IPS DF 4.7 (cell line): ENCODE measurements around the gene SPSB4.

Experiments
- DNase-seq: peaks from one replicate; pipeline ENCODE4 v3.0.0-alpha.2; 2013; ENCODE audit warnings: low spot score; ENCODE audit errors: extremely low read depth

The SPSB4 gene

GRCh38 chr3:141150081-141150830, 99.1 kb downstream of the SPSB4 start:
- DNase-seq, result no peak

- no peak for DNase-seq
Measured at GRCh38 chr3:141150931-141151330, 99.8 kb downstream of the SPSB4 start.

GRCh38 chr3:141151439-141151838, 100.3 kb downstream of the SPSB4 start:
- no peak for DNase-seq

GRCh38 chr3:141152130-141152529, 101.0 kb downstream of the SPSB4 start:
- DNase-seq, result no peak

GRCh38 chr3:141152801-141153678, 101.9 kb downstream of the SPSB4 start:
- DNase-seq, result no peak

GRCh38 chr3:141153679-141153966, 102.5 kb downstream of the SPSB4 start:
- DNase-seq, result no peak

DNA sequence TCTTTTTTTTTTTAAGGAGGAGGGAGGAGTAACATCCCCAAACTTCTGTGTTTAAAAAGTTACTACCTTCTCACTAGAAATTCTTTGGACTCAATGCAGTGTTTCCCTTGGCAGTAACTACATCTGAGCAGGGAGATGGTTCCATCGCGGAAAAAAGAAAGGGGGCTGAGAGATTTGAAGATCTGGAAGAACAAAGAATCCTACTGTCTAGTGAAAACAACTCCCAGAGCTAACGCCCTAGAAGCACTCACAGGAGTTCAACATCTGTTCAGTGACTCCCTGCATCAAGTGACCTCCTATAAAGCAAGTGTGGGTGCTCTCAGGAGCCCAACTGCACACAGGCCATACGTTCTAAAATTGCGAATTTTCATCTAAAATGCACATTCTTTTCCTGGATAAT, 113.7 kb downstream of the SPSB4 start:
- no peak for DNase-seq

- no peak for DNase-seq
Measured at GRCh38 chr3:141167681-141168080, 116.5 kb downstream of the SPSB4 start.

DNA sequence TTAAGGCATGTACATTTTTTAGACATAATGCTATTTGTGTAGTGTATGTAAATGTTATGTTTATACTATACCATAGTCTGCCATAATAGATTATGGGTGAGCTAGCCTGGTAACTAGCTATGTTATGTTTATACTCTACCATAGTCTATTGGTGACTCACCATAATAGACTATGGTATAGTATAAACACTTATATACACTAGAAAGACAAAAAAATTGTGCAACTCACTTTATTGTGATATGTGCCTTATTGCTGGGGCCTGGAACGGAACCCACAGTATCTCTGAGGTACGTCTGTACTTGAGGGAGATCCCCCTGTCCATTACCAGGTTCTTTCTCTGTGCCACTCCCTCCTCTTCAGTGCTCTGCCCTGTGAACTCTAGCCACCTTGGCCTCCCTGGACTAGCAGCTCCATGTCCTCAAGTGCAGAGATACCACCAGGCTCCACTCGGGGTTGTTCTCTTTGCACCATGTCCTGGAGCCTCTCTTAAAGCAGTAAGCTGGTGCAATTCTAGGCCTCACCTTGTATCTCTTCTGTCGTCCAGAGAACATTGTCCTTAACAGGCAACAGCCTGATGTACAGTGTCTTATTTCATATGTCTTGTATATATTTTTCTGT, 119.6 kb downstream of the SPSB4 start:
- no peak for DNase-seq

DNA sequence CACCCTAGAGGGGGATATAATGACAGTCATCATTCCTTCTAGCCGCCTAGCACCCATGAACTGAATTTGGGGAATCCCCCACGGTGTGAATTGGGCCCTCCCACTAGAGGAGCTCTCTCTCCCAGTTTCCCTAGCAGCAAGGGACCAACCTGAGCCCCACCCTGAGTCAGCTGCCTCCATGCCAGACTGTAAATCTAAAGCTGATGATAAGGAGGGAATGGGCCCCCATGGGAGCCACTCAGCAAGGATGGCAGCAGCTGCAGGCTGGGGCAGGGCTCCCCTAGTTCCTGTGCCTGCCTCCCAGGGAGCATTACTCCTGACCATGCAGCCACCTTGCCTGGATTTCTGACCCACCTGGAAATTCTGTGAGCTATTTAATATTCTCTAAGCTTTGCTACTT, 123.5 kb downstream of the SPSB4 start:
- DNase-seq, result no peak

GRCh38 chr3:141176775-141177174, 125.6 kb downstream of the SPSB4 start:
- no peak for DNase-seq

- DNase-seq, result no peak
Measured at GRCh38 chr3:141178026-141178425, 126.9 kb downstream of the SPSB4 start.

GRCh38 chr3:141178551-141178950, 127.4 kb downstream of the SPSB4 start:
- no peak for DNase-seq

DNA sequence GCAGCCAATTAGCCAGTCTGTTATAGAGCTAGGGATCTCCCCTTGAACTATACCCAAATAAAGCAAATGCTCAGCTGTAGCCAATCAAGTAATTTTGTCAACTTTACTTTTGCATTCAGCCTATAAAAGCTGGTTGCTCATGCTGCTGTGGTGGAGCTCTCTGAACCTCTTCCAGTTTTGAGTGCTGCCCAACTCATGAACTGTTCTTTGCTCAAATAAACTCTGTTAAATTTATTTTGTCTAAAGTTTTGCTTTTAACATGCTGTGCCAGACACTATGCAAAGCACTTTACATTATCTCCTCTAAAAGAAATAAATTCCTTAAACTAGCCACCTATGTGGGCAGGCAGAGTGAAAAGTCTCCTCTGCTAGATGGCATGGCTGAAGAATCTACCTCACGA, 128.8 kb downstream of the SPSB4 start:
- no peak for DNase-seq

DNA sequence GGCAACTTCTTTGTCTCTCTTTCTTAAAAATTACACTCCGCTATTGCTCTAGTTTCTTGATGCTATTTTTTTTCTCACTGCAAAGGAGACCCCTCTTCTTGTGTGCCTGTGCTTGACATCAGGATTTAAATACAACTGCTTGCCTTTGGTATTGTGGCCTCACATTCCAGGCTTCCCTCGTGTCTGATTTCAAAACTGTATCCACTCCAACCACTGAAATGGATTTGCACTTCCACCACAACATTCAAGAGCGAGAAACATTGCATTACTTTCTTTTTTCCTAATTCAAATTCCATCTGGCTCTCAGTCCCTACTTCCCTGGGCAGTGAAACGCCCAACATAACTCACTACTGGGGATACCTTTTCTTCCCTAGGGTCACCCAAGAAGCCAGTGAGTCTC, 130.0 kb downstream of the SPSB4 start:
- no peak for DNase-seq

DNA sequence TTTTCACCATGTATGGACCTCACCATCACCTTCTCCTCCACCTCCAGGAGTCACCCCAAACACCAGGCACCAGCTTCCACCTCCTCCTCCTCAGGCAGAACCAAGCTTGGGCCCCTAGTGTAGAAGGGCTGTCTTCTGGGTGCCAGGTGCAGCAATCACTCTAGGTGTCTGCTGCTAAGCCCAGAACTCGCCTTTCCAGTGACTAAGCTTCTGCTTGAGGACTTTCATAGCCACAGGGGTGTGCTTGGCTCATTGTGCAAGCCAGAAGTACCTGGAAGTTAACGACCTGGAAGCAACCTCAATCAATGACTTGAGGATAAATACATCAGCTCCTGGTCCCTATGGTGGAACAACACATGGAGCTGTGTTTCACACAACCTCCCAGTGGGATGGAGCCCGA, 130.7 kb downstream of the SPSB4 start:
- no peak for DNase-seq

GRCh38 chr3:141183606-141184005, 132.5 kb downstream of the SPSB4 start:
- no peak for DNase-seq

DNA sequence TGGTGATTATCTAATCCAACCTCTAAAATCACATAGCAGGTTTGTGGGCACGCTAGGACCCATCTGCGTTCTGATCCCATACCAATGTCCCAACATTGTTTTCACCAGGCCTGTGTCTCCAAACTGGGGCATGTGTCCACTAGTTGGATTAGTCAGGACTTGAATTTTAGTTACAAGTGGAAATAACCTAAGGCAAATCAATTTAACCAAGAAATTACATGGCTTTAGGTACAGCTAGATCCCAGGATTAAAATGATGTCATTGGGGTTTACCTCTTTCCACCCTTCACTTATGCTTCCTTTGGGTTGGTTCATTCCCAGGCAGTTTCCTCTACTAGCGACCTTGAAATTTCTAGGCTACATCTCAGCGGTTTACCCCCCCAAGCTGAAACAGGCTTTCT, 133.3 kb downstream of the SPSB4 start:
- DNase-seq, result no peak

GRCh38 chr3:141191097-141191749, 140.1 kb downstream of the SPSB4 start:
- no peak for DNase-seq

GRCh38 chr3:141192345-141192744, 141.2 kb downstream of the SPSB4 start:
- peak; percentile 71 for DNase-seq

DNA sequence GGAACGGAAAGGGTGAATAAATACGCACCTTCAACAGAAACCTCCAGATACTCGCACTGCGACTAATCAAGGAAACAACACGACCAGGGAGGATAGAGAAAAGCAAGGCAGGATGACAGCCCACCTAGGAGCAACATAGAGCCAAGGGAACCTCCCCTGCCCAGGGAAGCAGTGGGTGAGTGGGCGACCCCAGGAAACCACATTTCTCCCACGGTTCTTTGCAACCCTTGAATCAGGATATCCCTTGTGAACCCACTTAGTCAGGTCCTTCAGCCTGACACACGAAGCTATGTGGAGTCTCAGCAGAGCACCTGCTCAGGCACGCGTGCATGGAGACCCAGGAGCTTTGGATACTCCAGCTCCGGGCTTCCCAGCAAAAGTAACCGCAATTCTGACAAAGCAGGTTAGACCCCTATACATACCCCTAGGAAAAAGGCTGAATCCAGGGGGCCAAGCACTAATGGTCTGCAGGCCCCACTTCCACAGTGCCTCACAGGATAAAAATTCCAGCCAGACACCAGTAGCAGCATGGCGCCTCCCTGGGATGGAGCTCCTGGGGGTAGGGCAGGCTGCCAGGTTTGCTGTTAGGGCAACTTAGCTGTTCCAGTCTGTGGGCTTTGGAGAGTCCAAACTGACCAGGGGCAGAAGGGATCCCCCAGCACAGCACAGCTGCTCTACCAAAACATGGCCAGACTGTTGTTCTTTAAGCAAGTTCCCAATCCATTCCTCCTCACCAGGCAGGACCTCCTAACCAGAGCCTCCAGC, 142.1 kb downstream of the SPSB4 start:
- DNase-seq, result no peak
